GM21786 (cell line): ENCODE results near the gene STAG2.
"Not testable (repeated sequence)": the region's sequence is repeated elsewhere in the genome, so short reads cannot be mapped to it uniquely, and the experiment has no call there.

Experiments used
- ATAC-seq: cut with Tn5 transposase; IDR thresholded peaks from one replicate; pipeline ENCODE4 v1.9.1; 2021; ENCODE audit not compliant: unreplicated experiment

STAG2 gene

GRCh38 chrX:123961268-123962005, at the start of gene STAG2:
TSS of gene STAG2 (plus strand) at chrX:123961706. CDS start at chrX:124022628, 60,922 bp downstream.
- no peak for ATAC-seq

DNA sequence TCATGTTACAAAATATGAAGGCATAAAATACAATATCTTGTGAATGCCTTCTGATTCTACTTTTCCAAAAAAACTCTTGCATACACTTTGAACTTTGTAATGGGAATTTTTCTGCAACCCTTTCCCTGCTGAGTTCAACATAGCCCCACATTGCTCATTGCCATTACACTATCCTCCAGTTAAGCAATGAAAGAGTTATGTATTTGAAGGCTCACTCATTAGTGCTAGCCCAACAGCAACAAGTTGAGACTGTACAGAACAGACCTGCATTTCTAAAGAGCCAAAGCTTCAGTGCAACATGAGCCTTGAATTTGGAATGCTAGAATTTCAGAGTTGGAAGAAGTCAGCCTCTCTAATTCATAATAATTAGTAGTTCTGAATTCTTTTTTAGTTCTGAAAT, 44.4 kb upstream of the STAG2 start:
- ATAC-seq = no peak

- ATAC-seq = no peak
Measured at GRCh38 chrX:123918106-123918721, 43.3 kb upstream of the STAG2 start.

DNA sequence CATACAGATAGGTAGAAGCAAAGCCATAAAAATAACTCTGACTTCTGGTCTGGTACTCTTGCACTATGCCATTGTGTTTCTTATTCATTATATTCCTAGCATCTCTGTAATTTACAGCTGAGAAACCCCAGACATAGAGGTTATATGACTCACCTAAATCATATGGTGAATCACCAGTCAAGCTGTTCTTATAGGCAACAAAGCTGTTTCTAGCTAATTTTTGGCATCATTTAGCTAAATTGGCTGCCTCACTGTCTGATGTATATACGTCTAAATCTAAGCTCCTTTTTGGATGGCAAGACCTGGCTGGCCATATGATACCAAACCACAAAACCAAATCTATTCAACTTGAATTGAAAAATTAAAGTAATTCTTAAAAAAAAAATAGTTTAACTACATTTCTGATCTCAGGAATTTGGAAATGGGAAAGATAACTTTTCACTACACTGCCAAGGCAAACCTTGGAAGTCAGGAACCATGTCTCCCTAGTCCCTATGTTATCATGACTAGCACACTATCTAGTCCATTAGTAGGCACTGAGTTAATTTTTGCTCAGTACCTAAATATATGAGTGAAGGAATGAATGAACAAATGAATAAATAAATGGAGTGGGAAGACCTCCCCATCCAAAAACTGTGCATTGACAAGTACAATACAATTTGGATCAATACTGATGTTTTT, 41.3 kb upstream of the STAG2 start:
- ATAC-seq = no peak

- ATAC-seq = no peak
Measured at GRCh38 chrX:123923211-123923610, 38.3 kb upstream of the STAG2 start.

DNA sequence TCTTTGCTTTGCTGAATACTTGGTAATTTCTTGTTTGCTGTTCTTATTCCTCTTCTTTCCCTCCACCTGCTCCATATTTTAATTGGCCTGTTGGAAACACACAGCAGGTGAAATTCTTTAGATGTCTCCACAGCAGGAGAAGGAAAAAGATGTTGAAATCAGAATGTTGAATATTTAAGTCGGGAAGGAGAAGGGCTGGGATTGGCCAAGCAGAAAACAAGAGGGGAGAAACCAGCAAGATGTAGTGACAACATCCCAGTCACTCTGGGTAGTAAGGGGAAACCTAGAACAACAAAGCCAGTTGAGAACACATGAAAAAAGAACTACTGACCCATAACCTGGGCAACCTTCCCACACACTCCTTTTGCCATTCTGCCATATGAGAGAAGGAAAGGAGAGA, 37.3 kb upstream of the STAG2 start:
- ATAC-seq = no peak

- no peak for ATAC-seq
Measured at GRCh38 chrX:123927845-123928244, 33.7 kb upstream of the STAG2 start.

- not testable (repeated sequence) for ATAC-seq
Measured at GRCh38 chrX:123932055-123932454, 29.5 kb upstream of the STAG2 start.

DNA sequence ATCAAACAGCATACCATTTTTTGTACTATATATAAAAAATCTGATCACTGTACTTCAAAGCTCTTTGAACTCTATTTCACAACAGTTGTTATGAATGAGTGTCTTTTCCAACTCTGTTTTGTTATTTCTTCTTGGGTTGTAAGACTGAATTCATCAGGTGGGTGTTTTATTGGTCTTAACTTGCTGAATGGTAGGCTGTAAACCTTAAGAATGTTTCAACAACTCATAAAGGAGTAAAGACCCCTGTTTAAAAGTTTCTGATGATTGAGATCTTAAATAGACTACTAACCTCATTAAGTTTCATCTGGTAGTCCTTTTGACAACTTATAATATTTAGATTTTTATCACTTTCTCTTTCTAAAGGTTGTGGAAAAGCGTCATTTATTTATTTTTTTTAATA, 18.4 kb upstream of the STAG2 start:
- no peak for ATAC-seq

- ATAC-seq = no peak
Measured at GRCh38 chrX:123943488-123943887, 18.0 kb upstream of the STAG2 start.

DNA sequence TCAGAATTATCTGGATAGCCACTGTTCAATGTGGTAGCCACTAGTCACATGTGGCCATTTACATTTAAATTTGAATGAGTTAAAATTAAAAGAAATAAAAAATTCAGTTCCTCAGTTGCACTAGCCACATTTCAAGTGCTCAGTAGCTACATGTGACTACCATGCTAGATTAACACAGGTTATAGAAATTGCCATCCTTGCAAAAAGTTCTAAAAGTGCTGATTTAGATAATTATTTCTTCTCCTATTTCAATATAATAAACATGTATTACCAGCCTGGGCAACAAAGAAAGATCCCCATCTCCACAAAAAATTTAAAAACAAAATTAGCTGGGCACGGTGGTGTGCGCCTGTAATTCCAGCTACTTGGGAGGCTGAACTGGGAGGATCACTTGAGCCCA, 11.7 kb upstream of the STAG2 start:
- ATAC-seq = no peak

DNA sequence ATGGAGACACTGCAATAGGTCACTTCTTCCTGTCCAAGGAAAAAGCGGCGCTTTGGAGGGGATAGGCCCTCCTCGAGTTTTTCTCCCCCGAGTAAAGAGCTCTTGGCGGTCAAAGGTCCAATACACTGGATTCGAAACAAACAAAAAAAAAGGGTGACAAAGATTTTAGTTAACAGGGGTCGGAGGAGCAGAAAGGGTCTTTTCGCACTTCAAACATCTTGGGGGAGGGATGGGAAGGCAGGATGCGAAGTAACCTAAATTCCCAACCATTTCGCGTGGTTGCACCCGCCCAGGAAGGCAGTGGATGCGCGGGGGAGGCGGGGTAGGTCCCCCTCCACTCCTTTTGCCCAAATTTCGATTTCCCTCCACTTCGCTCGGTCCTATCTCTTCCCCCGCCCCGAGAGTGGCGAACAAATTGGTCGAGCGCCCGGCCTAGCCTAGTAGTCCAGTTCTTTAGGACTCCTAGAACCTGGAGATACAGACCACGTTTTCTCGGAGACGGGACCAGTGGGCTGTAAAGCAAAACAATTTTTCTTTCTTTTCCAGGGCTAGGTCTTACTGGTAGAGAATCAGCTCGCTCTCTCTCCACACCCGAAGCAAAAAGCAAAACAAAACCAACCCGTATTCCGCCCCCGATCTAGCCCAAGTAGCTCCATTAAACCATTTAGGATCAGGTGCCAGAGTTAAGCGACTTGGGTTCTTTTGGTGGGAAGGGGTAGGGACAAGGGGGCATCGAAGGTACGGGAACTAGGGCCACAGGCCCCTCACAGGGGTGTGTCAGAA, 2.0 kb upstream of the STAG2 start:
- ATAC-seq = no peak

DNA sequence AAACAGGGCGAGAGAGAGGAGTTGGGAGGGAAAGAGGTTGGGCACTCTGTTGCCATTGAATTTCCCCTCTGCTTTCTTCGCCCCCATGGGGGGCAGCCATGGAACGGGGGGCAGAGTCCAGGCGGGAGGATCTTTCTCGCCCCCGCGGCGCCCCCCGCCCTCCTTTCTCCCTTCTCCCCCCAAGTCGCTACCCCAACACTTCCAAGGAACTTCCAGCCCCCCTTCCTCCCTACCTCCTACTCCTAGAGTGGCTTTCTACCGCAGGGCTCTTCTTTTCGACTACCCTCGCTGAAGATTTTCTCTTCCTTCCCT, 594 bp upstream of the STAG2 start:
- ATAC-seq = no peak

DNA sequence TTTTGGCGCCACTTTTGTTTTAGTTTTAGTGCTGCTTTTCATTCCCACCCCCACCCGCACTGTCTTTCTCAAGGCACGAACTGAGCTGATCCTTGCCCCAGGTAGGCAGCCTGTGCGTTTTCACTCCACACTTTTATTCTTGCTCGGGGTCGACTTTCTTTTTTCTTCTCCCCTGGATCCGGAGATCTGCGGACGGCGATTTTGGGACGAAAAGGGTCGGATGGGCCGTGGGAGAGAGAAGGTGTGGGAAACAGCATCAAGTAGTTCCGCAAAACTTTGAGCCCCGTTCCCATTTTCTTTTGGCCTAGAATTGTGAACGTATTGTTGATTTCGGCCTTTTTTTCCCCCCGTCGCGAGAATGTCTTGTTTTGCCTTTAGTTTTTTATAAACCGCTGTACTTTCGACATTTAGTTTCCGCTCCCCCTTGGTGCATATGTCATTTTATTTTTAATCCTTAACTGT, 531 bp downstream of the STAG2 start:
- no peak for ATAC-seq

GRCh38 chrX:123962794-123963373, 1.4 kb downstream of the STAG2 start:
- peak; percentile 59 for ATAC-seq

DNA sequence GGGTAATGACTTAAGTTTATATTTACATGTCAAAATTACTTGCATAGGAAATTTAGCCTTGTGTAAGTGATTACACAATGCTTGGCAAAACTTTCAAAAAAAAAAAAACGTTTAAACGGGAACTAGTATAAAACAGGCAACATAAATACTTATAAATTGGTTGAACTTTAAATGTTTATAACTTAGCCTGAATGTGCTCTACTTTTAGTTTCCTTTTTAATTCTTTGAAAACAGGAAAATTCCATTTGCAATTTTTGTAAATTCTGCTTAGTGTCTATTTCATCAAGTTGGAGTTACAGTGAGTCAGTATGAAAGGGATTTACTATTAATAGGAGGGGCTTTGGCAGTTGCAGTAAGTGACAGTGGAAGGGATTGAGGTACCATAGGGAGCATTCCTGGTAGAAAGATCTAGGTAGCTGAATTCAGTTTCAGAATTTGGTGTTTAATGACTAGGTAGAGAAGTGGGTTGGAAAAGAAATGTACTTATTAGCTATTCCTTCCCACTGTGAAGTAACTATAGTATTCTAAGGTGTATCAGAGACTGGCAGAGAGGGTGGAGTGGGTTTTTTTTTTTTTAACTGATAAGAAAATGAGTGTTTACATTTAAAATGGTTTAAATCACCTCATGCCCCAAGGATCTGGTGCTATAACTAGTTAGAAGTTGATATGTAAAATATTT, 2.8 kb downstream of the STAG2 start:
- no peak for ATAC-seq

GRCh38 chrX:123965712-123966111, 4.2 kb downstream of the STAG2 start:
- no peak for ATAC-seq

GRCh38 chrX:123967497-123967896, 6.0 kb downstream of the STAG2 start:
- no peak for ATAC-seq

GRCh38 chrX:123968383-123969050, 7.0 kb downstream of the STAG2 start:
- ATAC-seq = no peak

- no peak for ATAC-seq
Measured at GRCh38 chrX:123971982-123972381, 10.5 kb downstream of the STAG2 start.
